G401.6 (cell line): Measurements from ENCODE around the gene MTFP1.
"Not testable (repeated sequence)": the region's sequence is repeated elsewhere in the genome, so short reads cannot be mapped to it uniquely, and the experiment has no call there.

Experiments used
- FAIRE-seq: peaks from 2 replicates; lab custom pipeline; 2012; peaks lifted over from hg19 to GRCh38; lab: Jason Lieb, UNC

The MTFP1 gene

DNA sequence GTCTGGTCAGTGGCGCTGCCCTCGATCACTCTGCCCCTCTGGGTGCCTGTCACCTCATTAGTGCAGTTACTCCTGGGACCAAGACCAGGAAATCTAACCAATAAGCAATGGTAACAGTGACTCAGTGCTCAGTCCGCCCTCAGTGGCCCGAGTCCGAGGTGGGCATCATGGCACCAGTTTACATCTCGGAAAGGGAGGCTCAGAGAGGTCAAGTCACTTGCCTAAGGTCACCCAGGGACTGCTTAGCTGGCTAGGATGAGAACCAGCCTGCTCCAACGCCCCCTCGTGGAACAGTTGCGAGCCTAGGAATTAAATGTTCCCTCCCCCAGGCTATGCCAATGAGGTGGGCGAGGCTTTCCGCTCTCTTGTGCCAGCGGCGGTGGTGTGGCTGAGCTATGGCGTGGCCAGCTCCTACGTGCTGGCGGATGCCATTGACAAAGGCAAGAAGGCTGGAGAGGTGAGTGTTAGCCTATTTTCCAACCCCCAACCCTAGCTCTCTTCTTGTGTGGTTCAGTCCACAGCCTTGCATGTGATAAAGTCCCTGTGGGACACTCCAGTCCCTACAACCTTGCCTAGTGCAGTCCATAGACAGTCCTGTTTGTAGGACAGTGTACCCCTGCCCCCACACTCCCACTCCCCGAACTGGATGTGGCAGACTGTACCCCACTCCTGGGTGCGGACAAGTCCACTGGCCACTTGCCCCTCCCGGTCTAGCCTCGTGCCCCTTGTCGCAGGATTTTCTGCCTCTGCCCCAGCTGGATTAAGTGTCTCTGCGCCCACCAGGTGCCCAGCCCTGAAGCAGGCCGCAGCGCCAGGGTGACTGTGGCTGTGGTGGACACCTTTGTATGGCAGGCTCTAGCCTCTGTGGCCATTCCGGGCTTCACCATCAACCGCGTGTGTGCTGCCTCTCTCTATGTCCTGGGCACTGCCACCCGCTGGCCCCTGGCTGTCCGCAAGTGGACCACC lies 1.1 kb downstream of the MTFP1 start:
- peak; percentile 46 for FAIRE-seq

DNA sequence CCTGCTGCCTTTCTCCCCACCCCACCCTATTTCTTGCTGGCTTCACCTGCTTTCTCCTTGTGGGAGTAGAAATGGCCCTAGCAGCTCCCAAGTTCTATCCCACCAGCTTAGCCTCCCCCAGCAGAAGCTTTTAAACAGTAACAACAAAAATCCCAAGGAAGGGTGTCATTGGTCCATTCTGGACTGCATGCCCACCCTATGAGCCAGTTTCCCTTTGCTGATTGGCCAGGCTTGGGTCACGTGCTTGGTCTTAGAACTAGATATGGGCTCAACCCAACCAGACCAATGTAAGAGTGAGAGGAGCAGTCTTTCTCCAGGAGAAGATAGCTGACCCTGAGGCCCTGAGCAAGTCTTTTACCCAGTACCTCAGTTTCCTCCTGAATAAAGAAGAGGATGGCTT lies 2.3 kb downstream of the MTFP1 start:
- no peak for FAIRE-seq

DNA sequence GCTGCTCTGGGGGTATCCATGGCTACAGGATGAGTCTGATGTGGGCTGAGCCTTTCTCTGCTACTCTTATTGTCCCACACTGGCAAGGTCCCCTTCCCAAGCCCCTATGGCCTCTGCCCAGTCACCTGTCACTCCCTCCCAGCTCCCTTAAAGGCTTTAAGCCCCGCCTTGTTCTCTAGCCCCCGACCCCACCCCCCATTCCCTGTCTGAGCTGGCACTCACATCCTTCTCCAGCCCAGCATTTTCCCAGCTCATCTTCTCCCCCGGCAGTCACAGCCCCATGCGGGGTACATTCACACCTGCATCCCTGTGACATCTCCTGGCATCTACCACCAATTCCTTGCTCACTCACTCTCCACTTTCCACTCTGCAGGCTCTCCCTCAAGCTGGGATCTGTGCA lies 4.3 kb downstream of the MTFP1 start:
- FAIRE-seq = no peak

DNA sequence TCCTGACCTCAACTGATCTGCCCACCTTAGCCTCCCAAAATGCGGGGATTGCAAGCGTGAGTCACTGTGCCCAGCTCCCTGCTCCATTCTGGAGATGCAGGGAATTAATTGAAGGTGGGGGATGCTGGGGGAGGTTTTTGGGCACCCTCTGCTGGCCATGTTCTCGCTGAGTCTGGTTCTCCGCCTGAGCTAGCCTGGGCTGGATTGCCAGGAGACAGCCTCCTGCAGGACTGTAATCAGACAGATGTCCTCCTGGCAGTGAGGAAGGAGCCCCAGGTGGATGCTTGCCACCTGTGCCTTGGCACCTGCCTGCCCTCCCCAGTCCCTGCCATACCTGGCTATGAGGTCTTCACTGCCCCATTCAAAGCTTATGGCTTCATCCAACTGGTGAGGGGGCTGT lies 5.4 kb downstream of the MTFP1 start:
- FAIRE-seq = no peak

DNA sequence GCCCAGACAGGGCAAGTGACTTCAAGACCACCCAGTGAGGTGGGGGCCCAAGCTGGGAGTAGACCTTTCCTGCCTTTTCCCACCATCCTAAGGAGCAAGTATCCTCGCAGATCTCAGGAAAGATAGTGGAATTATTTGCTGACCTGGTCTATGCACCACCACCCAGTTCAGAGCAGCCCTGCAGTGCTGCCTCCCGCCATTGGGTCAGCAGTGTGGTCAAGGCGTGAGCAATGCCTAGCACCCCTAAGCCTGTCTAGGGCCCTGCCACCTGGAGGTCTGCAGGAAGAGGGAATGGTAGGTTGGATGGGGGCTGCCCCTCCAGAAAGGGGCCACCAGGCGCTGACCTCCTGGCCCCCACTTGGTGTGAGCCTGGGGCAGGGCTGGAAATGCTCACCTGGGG lies 6.5 kb downstream of the MTFP1 start:
- FAIRE-seq = no peak

DNA sequence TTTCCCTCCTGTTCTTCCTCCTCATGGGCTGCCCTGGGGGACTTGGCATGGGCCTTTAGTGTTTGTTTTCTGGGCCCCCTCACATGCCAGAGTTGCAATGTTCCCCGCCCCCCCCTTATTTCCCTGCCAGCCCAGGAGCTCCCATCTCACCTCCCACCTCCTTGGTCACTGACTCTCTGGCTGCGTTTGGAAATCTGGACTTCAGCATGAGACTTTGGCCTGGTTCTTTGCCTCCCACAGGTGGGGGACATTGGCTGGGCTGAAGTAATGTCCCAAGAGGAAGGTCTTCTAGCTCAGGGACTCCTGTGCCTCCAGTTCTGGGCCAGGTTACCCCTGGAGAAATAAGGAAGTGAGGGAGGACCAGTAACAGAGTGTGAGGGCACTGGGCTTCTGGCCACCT lies 7.0 kb downstream of the MTFP1 start:
- no peak for FAIRE-seq

DNA sequence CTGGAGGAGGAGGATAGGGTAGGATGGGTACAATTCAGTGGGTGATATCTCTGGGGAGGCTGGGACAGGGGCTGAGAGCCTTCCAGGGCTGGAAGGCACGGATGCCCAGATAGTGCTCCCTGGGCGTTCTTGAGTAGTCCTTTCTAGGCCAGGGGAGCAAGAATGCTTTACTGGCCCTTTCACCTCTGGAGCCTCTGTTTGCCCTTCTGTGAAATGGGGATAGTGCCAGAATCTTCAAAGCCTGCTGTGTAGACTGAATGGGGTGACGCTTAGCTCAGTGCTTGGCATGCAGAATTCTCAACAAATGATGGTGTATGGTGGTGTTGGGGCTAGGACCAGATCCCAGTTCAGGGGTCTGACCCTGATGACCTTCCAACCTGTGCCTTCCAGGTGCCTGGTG lies 7.7 kb downstream of the MTFP1 start:
- FAIRE-seq = no peak

DNA sequence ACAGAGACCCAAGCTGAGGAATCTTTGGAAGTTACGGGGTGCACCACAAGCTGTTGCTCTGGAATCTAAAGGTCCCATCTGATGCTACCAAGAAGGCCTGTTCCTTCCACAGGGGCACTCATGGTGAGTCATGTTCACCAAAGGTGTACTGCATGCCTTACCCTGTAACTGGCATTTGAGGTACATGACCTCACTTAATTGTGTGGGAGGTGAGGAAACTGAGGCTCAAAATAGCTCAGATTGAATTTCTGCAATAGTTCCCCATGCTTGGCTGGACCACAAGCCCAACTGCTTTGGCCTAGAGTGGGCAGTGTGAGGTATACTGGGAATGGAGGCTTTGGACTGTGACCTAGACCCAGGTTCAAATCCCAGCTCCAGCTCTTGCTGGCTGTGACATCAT lies 8.2 kb downstream of the MTFP1 start:
- no peak for FAIRE-seq

DNA sequence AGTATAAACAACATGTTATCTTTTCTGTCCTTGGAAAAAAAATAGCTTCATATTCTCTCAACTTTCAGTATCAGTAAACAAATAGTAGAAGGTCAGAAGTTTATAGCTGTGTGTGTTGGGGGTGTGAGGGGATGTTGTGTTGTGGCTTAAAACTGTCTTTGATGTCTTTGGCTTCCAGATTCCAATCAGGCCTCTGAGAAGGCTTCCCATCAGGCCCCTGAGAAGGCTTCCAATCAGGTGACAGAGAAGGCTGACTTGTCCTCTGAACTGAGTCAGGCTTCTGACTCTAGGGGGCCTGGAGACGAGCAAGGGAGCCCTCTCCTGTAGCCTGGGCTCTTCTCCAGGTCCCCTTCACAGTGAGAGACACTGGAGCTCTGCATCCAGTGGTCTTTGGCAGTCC lies 9.3 kb downstream of the MTFP1 start:
- no peak for FAIRE-seq

DNA sequence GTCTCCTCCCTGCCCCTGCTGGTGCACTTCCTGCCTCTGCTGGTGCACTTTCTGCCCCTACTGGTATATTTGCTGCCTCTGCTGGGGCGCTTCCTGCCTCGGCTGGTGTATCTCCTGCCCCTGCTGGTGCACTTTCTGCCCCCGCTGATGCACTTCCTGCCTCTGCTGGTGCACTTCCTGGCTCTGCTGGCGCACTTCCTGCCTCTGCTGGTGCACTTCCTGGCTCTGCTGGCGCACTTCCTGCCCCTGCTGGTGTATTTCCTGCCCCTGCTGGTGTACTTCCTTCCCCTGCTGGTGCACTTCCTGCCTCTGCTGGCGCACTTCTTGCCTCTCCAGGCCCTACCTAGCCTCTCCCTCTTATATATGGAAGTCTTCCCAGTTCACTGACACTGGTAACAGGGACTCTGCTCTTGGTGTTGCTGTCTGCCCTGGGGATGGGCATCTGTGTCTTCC lies 10.1 kb downstream of the MTFP1 start:
- FAIRE-seq = no peak

DNA sequence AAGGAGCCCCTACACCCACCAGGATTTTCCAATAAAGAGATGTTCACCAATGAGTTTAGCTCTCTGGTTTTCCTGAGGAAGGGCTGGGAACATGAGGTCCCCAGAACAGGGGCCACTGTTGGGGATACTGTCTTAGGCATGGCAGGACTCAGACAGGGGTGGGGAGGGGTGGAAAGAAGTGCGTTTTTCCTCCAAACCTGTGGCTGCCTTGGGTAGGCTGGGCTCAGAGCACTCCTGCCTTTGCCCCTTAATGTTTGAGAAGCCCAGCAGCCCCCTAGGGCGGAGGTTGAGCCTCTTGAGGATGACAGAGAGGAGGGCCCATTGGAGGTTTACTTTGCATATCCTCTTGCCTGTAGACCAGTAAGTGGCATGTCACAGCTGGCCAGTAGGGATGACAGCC lies 10.6 kb downstream of the MTFP1 start:
- no peak for FAIRE-seq

DNA sequence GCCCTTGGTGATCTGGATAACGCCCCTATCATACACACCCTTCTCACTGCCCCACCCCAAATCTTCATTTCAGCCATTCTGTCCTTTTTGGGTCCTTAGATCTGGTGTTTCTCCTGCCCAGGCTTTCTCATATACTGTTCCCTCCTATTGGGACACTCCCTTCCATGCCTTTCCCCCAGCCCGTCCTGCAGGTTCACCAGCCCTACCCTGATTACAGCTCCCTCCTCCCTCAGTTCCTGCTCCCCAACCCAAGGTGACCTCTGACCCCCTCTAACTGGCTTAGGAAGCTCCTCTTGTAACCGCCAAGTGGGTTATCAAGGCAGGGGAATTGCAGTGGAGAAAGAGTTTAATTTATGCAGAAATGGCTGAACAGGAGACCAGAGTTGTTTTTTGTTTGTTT lies 13.0 kb downstream of the MTFP1 start:
- FAIRE-seq = no peak

DNA sequence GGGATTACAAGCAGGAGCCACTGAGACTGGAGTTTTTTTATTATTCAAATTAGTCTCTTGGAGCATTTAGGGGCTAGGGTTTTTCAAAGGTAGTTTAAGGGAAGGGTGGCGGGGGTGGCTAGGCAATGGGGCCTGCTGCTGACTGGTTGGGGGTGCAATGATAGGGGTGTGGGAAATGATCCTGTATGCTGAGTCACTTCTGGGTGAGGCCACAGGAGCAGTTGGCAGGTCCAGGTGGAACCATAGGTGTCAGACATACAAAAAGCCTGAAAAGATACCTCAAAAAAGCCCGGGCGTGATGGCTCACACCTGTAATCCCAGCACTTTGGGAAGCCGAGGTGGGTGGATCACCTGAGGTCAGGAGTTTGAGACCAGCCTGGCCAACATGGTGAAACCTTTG lies 13.7 kb downstream of the MTFP1 start:
- no peak for FAIRE-seq

DNA sequence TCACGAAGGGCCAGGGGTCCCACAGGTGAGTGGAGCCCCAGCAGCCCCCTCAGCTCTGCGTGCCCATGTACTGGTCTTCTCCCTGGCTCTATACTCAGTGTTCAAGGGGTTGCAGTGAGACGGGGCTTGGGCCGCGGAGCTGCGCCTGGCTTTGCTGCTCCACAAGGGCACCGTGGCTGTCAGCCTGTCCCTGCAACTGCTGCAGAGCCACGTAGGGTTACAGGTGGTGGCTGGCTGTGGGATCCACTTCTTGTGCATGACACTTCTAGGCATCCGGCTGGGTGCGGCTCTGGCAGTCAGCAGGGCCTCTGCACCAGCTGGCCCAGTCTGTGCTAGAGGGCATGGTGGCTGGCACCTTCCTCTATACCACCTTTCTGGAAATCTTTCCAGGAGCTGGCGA lies 14.3 kb downstream of the MTFP1 start:
- FAIRE-seq = no peak

DNA sequence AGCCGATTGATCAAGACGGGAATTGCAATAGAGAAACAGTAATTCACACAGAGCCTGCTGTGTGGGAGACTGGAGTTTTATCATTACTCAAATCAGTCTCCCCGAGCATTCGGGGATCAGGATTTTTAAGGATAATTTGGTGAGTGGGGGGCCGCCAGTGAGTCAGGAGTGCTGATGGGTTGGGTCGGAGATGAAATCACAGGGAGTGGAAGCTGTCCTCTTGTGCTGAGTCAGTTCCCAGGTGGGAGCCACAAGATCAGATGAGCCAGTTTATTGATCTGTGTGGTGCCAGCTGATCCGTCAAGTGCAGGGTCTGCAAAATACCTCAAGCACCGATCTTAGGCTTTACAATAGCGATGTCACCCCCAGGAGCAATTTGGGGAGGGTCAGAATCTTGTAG lies 15.5 kb downstream of the MTFP1 start:
- no peak for FAIRE-seq

DNA sequence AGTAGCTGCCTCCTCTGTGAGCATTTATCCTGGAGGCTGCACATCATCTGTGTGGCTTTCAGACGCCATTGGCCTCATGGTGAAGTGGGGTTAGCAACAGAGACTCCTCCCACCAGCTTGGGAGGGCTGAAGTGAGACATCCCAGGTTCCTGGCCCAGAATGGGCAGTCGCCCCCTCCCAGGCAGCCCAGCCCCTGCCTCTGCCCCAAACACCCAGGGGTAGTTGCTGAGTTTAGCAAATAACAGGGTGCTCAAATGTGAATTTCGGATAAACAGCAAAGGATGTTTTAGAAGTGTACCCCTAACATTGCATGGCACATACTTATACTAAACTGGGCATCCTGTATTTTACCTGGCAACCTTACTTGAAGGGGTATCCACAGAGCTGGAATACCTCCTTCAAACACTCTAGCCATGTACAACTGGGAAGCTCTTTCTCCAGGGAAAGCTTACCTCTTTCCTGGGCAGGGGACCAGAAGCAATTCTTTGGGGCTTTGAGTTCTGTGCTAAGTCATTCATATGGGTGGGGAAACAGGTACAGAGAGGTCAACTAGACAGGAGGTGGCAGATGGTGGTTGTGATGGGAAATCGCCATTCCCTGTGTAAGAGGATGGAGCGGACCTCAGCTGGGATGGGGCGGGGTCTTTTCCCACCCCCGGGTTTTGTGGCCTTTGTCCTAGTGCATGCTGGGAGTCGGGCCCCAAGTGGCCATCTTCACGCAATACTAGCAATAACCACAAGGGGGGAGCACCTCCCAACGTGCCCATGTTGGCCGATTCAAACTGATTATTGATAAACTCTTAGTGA lies 19.3 kb downstream of the MTFP1 start:
- peak; percentile 70 for FAIRE-seq

DNA sequence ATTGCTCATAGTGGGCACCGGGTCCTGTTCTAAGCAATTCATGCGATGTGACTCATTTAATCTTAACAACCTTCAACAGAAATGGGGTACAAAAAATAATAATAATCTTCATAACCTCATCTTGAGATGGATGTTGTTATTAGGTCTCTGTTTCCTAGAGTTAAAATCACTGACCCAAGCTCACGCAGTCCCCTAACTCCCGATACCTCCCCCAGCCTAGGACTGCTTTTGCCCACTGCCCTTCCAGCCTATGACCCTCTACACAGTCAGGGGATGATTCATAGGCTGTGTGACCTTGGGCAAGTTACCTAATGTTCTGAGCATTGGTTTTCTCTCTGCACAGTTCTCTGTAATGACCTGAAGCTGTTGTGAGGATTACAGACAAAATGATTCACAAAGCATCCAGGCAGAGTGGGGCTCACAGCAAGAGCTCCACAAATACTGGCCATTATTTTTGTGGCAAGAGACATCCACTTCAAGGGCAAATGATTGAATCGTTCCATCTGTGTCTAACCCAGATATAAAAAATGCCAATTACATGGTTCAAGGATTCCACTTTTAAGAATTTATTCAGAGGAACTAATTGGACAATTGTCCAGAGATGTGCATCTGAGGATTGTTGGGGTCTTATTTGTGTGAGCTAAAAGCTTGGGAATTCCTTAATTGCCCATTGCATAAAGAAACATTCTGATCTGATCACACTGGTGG lies 20.0 kb downstream of the MTFP1 start:
- no peak for FAIRE-seq

DNA sequence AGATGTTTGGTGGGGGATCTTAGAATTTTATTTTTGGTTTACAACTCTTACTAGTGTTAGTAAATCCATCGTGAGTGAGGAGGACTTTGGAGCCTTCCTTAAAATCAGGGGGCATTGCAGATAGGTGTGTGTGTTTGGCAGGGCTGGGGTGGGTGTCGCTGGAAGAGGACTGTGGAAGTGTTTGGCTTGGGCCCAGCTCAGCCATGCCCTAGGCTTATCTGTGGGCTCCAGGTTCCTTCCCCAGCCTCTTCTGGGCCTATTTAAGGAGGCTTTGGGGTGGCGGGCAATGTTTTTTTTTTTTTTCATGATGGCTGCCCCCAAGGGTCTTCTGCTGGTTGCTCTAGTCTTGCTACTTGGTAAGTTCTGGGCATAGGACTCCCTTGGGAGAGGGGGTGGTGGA lies 22.1 kb downstream of the MTFP1 start:
- no peak for FAIRE-seq

DNA sequence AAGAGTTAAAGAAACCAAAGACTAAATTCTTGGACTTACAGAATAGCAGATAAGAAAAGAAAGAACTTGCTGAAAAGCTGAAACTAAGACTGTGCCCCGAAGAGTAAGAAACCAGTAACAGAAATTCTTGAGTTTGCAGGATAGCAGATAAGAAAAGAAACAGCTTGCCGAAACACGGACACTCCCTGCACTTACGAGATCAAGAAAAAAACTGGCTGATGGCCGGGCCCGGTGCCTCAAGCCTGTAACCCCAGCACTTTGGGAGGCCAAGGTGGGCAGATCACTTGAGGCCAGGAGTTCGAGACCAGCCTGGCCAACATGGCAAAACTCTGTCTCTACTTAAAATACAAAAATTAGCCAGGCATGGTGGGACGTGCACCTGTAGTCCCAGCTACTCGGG lies 25.9 kb downstream of the MTFP1 start:
- not testable (repeated sequence) for FAIRE-seq

DNA sequence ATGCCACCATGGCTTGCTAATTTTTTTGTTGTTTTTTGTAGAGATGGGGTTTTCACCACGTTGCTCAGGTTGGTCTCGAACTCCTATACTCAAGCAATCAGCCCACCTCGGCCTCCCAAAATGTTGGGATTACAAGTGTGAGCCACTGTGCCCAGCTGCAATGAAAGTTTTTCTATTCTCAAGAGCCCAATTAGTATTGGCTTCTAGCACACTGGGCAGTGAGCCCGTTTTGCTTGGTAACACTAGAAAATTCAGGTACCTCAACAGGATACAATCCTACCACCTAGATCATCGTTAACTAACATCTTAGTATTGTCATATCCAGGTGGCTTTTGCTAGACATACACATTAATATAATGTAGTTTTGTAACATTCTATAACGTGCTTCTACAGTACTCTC lies 27.3 kb downstream of the MTFP1 start:
- no peak for FAIRE-seq

DNA sequence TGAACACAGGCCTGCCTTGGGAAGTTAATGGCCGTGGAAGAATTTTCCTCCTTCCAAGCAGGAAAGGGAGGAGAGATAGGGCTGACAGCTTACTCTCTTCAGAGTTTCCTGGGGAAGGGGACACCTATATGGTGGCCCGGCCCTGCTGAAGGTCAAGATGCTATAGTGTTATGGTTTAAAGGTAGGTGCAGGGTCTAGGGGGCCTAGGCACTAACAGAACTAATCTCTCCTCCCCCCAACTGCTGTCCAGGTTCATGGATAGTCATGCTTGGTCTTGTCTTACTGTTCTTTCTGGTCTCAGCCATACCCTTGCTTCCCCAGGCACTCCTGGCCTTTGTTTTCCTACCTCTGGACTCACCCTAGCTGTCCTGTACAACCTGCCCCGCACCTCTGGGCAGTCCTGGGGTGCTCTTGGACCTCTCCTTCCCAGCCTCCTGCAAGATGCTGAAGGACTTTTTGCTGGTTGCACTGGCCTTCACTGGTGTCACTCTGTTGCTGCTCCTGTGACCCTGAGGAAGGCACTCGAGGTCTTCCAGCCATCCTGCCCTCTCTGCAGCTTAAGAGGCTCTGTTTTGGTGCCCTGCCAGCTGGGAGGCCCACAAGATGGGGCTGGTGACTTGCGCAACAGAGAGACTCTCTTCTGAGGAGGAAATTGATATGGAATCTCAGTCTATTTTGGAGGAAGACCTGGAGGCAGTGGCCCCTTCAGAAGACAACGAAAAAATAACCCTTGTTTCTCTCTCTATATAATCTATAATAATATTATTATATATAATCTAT lies 28.4 kb downstream of the MTFP1 start:
- no peak for FAIRE-seq
